ENCODE measurements around the gene RNASE4. TPM values are rescaled to one million over a fixed set of nuclear protein-coding genes. Genes with fewer than 3 reads are reported as not detected.
A peak's percentile ranks its signal among the peaks of the same experiment; 100 is the strongest.

Gene RNASE4
- total and polyA plus RNA-seq, 2 donors (not counting 3 experiments of a cell fraction or from before 2014, with no cell fraction given), result 6.9 to 27.4 TPM

DNA sequence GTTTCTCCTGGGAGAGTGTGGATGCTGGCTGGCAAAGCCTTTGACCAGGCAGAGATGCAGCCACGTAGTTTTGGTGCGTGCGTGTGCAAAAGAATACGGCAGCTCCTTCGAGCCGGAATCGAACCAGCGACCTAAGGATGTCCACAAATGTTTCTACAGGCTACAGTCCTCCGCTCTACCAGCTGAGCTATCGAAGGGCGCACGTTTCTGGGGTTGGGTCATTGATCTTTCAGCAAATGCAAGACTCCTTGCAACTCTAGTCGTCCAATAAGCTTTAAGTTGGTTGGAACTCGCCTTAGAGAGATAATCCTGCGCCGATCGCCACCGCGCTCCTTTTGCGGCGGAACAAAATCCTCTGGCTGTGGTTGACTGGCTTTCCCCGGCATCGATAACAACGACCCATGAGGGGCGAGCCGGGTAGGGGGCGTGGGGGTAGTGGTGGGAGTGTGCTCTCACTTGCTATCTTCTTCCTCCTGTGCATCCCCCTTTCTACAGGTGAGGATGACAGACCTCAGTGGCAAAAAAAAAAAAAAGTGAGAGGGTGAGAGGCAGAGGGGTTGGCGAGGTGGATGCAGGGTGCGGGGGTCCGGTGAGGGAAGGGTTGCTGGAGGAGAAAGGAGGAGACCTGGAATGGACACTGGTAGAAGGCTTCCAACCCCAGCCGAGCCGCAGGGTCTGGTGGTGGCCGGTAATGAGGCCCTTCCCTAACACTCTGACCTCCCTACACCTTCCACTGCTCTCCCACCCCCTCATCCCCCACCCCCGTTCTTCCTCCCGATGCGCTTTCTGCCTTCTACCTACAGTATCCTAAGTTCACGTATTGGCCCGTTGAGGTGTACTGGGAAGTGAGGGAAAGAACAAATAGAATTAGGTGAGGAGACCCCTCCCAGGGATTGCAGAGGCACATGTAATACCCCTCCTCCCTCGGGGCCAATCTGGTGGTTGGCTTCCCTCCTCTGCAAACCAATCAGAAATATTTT is 31.1 kb upstream of the RNASE4 start:
- POLR2A ChIA-PET, result no interaction called here
- no peak for FAIRE-seq

More for the DNA sequence above, 31.1 kb upstream of the RNASE4 start:
- Histone ChIP-seq H3K4me3 (replicated peaks in 1 of 3; ENCODE audit: insufficient read depth in 1 of 3, low read depth in 1 of 3, low read length in 3 of 3) (no peak overlapping the region), H3K36me3 (ENCODE audit: control insufficient read depth in 2 of 2, extremely low read depth in 1 of 2, insufficient read depth in 2 of 2, low read length in 2 of 2) (no peaks in the 10 kb centered on the region), H3K9me1 (replicated peaks; ENCODE audit: control insufficient read depth, extremely low read depth, insufficient read depth, low read length) (no peaks in the 10 kb centered on the region), H3K4me1 (ENCODE audit: control insufficient read depth, extremely low read depth, insufficient read depth, low read length) (peaks cover 2% of the 10 kb centered on the region), H3K27ac (ENCODE audit: insufficient read depth, low read depth, low read length) (no peak overlapping the region), H3K9me3 (replicated peaks; ENCODE audit: control insufficient read depth, insufficient read depth, low read length) (no peaks in the 10 kb centered on the region), H3K79me2 (ENCODE audit: control insufficient read depth, insufficient read depth, low read length) (no peaks in the 10 kb centered on the region), H3K9ac (replicated peaks; ENCODE audit: extremely low read depth, insufficient read depth, low read length) (no peak overlapping the region), H4K20me1 (replicated peaks; ENCODE audit: control insufficient read depth, extremely low read depth, insufficient read depth, low read length) (no peaks in the 10 kb centered on the region), H3K27me3 (ENCODE audit: control insufficient read depth in 2 of 2, insufficient read depth in 2 of 2, low read length in 2 of 2) (peaks cover 36 to 44% of the 10 kb centered on the region in 2 experiments), H3K4me2 (ENCODE audit: insufficient read depth, low read length) (peak overlapping the region; percentile 43), H2AFZ (ENCODE audit: low read depth, low read length) (peak overlapping the region; percentile 35)
- CTCF ChIA-PET, result interaction anchor here (0.5 to 1.5 kb wide), 4 partner anchors 11 to 898 kb away, joined by 3 to 6 read pairs (median 3); no protein-coding TSS in a partner anchor
- intact Hi-C loops (cut with micrococcal nuclease), result no loop called here
- BruUV-seq (replicated peaks), result no TSS peak
- peak; percentile 32 for DNase-seq (ENCODE audit: low read depth, low spot score)
- TF ChIP-seq POLR2A (IDR thresholded peaks at IDR 0.05; ENCODE audit: low read depth, low read length), result no peak
- no peak for TF ChIP-seq MYC (IDR thresholded peaks at IDR 0.05; ENCODE audit: low read depth, low read length)
- TF ChIP-seq FOS (IDR thresholded peaks at IDR 0.05; ENCODE audit: borderline replicate concordance, insufficient read depth, low read length), result no peak
- no peak for TF ChIP-seq POLR2AphosphoS5 (IDR thresholded peaks at IDR 0.05; ENCODE audit: insufficient read depth, low read depth, low read length)
- no peak for TF ChIP-seq JUN (IDR thresholded peaks at IDR 0.05; ENCODE audit: borderline replicate concordance, insufficient read depth, insufficient read length, low read depth)
- no peak for TF ChIP-seq EZH2 (IDR thresholded peaks at IDR 0.05; ENCODE audit: borderline replicate concordance, low read depth, low read length, severe bottlenecking)
- TF ChIP-seq, protein P1, sequence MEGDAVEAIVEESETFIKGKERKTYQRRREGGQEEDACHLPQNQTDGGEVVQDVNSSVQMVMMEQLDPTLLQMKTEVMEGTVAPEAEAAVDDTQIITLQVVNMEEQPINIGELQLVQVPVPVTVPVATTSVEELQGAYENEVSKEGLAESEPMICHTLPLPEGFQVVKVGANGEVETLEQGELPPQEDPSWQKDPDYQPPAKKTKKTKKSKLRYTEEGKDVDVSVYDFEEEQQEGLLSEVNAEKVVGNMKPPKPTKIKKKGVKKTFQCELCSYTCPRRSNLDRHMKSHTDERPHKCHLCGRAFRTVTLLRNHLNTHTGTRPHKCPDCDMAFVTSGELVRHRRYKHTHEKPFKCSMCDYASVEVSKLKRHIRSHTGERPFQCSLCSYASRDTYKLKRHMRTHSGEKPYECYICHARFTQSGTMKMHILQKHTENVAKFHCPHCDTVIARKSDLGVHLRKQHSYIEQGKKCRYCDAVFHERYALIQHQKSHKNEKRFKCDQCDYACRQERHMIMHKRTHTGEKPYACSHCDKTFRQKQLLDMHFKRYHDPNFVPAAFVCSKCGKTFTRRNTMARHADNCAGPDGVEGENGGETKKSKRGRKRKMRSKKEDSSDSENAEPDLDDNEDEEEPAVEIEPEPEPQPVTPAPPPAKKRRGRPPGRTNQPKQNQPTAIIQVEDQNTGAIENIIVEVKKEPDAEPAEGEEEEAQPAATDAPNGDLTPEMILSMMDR (IDR thresholded peaks at IDR 0.05; ENCODE audit: extremely low read depth in 1 of 2, insufficient read depth in 1 of 2, low read depth in 1 of 2, low read length in 2 of 2), result no peak
- TF ChIP-seq MAX (IDR thresholded peaks at IDR 0.05; ENCODE audit: insufficient read depth, insufficient read length), result no peak
- no peak for TF ChIP-seq GATA2 (IDR thresholded peaks at IDR 0.05; ENCODE audit: insufficient read depth, insufficient read length, low read depth, low read length)
- dilution Hi-C loops (cut with MboI; ENCODE audit: extremely low pct_ligation_motif_present, low sequenced_read_pairs), result no loop called here
